WERI-Rb-1 (cell line): Measurements from ENCODE around the gene CDH18.

Source experiments
- DNase-seq: peaks from one replicate; pipeline ENCODE4 v3.0.0-alpha.2; 2020
- H3K27ac ChIP-seq: fragments of 250-450 bp; sonication (Bioruptor Pico); 2 replicates; pipeline ENCODE4 v1.5.1; 2020; ENCODE audit warnings: mild to moderate bottlenecking, moderate library complexity
- H3K27me3 ChIP-seq: fragments of 250-450 bp; sonication (Bioruptor Pico); 2 replicates; pipeline ENCODE4 v1.5.1; 2021; ENCODE audit warnings: mild to moderate bottlenecking, low read depth, moderate library complexity; ENCODE audit not compliant: insufficient read depth, severe bottlenecking
- H3K36me3 ChIP-seq: fragments of 250-450 bp; sonication (Bioruptor Pico); 2 replicates; pipeline ENCODE4 v1.5.1; 2020; ENCODE audit warnings: mild to moderate bottlenecking, moderate library complexity
- H3K4me3 ChIP-seq: 2 replicates; pipeline ENCODE4 v1.5.1; 2011; ENCODE audit warnings: low read depth, mild to moderate bottlenecking, control low read depth, low read length
- H3K9me3 ChIP-seq: fragments of 250-450 bp; sonication (Bioruptor Pico); 2 replicates; pipeline ENCODE4 v1.5.1; 2021; ENCODE audit warnings: mild to moderate bottlenecking, moderate library complexity; ENCODE audit not compliant: severe bottlenecking
- TF ChIP-seq, protein P1 (sequence below): IDR thresholded peaks from 2 replicates; pipeline ENCODE4 v1.5.1; 2011; ENCODE audit warnings: low read depth, mild to moderate bottlenecking, control low read depth, inconsistent platforms, low read length

CDH18 gene

DNA sequence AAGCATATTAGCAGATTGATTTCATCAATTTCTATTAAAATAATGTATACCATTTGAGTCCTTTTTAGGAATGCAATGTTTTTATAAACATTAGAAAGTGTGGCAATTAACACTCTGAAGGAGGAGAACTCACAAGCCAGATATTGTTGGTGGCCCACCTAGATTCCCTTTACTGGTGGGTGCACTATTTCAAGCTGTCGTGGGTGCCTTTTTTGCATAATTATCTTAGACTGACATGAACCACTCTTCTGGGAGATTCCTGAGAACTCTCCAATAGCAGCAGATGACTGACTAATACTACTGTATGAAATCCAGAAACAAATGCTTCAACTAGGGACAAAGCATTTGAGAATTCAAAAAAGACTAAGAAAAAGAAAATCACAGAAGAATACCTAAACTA, 526.0 kb downstream of the CDH18 start:
- no peak overlapping the region for H3K27ac ChIP-seq
- no peak for DNase-seq
- H3K9me3 ChIP-seq, result no peaks in the 10 kb centered on the region
- no peaks in the 10 kb centered on the region for H3K36me3 ChIP-seq
- no peaks in the 10 kb centered on the region for H3K27me3 ChIP-seq
- TF ChIP-seq, protein P1, sequence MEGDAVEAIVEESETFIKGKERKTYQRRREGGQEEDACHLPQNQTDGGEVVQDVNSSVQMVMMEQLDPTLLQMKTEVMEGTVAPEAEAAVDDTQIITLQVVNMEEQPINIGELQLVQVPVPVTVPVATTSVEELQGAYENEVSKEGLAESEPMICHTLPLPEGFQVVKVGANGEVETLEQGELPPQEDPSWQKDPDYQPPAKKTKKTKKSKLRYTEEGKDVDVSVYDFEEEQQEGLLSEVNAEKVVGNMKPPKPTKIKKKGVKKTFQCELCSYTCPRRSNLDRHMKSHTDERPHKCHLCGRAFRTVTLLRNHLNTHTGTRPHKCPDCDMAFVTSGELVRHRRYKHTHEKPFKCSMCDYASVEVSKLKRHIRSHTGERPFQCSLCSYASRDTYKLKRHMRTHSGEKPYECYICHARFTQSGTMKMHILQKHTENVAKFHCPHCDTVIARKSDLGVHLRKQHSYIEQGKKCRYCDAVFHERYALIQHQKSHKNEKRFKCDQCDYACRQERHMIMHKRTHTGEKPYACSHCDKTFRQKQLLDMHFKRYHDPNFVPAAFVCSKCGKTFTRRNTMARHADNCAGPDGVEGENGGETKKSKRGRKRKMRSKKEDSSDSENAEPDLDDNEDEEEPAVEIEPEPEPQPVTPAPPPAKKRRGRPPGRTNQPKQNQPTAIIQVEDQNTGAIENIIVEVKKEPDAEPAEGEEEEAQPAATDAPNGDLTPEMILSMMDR, result no peak
- no peak overlapping the region for H3K4me3 ChIP-seq

DNA sequence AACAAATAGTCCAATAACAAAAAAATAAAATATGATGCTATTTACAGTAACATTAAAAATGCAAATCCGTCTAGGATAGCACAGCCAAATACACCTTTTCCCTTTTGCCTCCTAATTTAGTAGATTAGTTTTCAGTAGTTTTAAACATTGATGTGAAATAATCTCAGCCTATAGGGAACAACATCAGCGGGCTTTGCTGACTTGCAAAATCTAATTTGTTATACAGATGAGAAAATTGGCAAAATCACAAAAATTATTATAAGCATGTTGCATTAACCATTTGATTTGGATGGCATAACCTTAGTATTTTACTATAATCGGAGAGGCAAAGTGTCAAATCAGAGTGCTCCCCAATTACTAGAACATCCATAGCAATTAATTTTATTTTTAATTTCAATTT, 563.5 kb downstream of the CDH18 start:
- Histone ChIP-seq H3K4me3 (no peak overlapping the region), H3K9me3 (no peaks in the 10 kb centered on the region), H3K27me3 (no peaks in the 10 kb centered on the region), H3K27ac (no peak overlapping the region), H3K36me3 (no peaks in the 10 kb centered on the region)
- DNase-seq, result no peak
- TF ChIP-seq, protein P1, result no peak
